Activated T-helper 2 cell treated with anti-CD3 and anti-CD28 coated beads, Interferon-gamma antibody, Interleukin-2, Interleukin-4, amounts not matched to agents 10 μg/mL and 5 μg/mL and 100 μg/mL, durations not matched to agents 14 hours and 24 hours and 36 hours (primary cell): ENCODE measurements around the gene CENPP. TPM values are rescaled to one million over a fixed set of nuclear protein-coding genes. Genes with fewer than 3 reads are reported as not detected.
"Not testable (repeated sequence)": the region's sequence is repeated elsewhere in the genome, so short reads cannot be mapped to it uniquely, and the experiment has no call there.

Source experiments
- DNase-seq: peaks from one replicate; pipeline ENCODE4 v3.0.0; 2021; ENCODE audit warnings: low spot score
- H3K27ac Mint-ChIP-seq: one replicate; pipeline ENCODE4 v1.8.0; 2021; ENCODE audit warnings: mixed read lengths
- H3K27me3 Mint-ChIP-seq: one replicate; pipeline ENCODE4 v1.8.0; 2021; ENCODE audit warnings: low read depth, mixed read lengths
- H3K36me3 Mint-ChIP-seq: one replicate; pipeline ENCODE4 v1.8.0; 2021; ENCODE audit warnings: low read depth, mixed read lengths
- H3K4me1 Mint-ChIP-seq: one replicate; pipeline ENCODE4 v1.8.0; 2021; ENCODE audit warnings: low read depth, mixed read lengths
- H3K4me3 Mint-ChIP-seq: one replicate; pipeline ENCODE4 v1.8.0; 2021; ENCODE audit warnings: low read depth, mild to moderate bottlenecking, moderate library complexity, mixed read lengths
- H3K9me3 Mint-ChIP-seq: one replicate; pipeline ENCODE4 v1.8.0; 2021; ENCODE audit warnings: mixed read lengths
- intact Hi-C: fragments of 100-400 bp; cut with micrococcal nuclease; formaldehyde crosslinking; loops from one replicate; pipeline ENCODE4 v1.15.1; 2023
- total RNA-seq: library from RNA; stranded (reverse); gene quantifications from 2 replicates; pipeline ENCODE4 v1.2.3, GENCODE V29; 2022

The CENPP gene
- total RNA-seq, 1 donor from 2014 or later = 19.2 TPM

DNA sequence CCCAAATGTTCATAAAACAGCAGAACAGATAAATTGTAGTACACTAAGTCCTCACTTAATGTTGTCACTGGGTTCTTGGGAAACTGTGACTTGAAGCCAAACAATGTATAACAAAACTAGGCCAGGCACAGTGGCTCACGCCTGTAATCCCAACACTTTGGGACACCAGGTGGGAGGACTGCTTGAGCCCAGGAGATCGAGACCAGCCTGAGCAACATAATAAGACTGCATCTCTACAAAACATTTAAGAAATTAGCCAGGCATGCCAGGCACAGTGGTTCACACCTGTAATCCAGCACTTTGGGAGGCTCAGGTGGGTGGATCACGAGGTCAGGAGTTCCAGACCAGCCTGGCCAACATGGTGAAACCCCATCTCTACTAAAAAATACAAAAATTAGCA is 298.2 kb downstream of the CENPP start:
- H3K27me3 Mint-ChIP-seq, DNase-seq, H3K9me3 Mint-ChIP-seq, H3K27ac Mint-ChIP-seq, H3K4me1 Mint-ChIP-seq, H3K4me3 Mint-ChIP-seq, intact Hi-C loops: not testable (repeated sequence)
- peaks cover 44% of the 10 kb centered on the region for H3K36me3 Mint-ChIP-seq

DNA sequence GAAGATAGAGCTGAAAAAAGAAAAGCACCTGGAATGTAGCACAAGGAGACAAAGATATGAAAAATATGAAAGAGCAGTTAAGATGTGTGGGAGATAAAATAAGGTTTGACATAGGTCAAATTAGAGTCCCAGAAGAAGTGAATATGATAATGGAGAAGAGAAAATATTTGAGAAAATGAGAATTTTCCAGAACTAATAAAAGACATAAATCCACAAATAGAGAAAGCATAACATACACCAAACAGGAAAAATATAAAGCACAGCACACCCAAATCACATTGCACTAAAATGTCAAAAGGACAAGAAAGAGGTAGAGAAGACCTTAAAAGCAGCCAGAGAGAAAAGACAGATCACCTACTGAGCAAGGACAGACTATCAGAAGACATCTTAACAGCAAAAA is 300.7 kb downstream of the CENPP start:
- H3K4me1 Mint-ChIP-seq = peaks cover 4% of the 10 kb centered on the region
- no peaks in the 10 kb centered on the region for H3K9me3 Mint-ChIP-seq
- H3K27me3 Mint-ChIP-seq = no peaks in the 10 kb centered on the region
- no peak overlapping the region for H3K4me3 Mint-ChIP-seq
- intact Hi-C loops = no loop called here
- H3K27ac Mint-ChIP-seq = no peak overlapping the region
- DNase-seq = no peak
- peaks cover 50% of the 10 kb centered on the region for H3K36me3 Mint-ChIP-seq

DNA sequence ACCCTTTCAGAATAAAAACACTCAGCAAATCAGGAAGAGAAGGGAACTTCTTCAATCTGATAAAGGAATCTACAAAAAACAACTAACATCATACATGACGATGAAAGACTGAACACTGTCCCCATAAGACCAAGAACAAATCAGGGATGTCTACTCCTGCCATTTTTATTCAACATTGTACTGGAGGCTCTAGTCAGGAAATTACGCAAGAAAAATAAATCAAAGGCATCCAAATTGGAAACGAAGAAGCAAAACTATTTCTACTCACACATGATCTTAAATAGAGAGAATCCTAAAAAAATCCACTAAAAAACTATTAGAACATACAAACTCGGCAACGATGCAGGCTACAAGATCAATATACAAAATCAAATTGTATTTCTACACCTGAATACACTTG is 301.9 kb downstream of the CENPP start:
- Mint-ChIP-seq H3K9me3 (no peaks in the 10 kb centered on the region), H3K36me3 (peaks cover 57% of the 10 kb centered on the region), H3K4me1 (peaks cover 14% of the 10 kb centered on the region), H3K27me3 (no peaks in the 10 kb centered on the region), H3K4me3 (no peak overlapping the region), H3K27ac (no peak overlapping the region)
- DNase-seq = no peak
- intact Hi-C loops = no loop called here

DNA sequence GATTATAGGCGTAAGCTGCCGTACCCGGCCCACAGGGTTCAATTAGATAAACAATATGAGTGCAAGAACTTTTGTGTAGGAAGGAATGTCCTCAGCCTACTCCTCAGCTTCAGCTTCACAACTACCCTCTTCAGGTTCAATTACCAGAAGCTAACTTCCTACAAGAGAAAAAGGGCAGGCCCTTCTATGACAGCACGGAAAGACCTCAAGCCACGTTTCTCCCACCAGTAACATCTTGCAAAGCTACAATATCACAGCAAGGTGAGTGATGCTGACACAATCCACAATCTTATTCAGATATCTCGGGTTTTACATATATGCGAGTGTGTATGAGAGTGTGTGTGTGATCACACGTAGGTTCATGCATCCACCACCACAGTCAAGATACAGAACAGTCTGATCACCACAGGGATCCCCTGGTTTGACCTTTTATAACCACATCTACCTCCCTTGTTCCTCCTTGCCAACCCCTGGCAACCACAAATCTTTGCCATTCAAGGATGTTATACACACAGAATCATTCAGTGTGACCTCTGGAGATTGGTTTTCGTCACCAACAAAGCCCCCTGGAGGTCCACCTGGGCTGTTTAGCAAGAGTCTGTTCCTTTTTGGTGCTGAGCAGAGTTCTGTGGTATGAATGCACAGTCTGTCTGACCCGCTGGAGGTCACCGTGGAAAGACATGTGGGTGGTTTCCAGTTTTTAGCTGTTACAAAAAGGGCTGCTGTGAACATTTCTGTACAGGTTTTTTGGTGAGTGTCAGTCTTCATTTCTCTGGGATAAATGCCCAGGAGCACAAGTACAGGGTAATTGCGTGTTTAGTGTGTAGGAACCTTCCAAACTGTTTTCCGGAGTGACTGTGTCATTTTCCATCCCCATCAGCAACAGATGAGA is 305.9 kb downstream of the CENPP start:
- Mint-ChIP-seq H3K9me3 (no peaks in the 10 kb centered on the region), H3K4me3 (no peak overlapping the region), H3K36me3 (peaks cover 79% of the 10 kb centered on the region), H3K4me1 (peaks cover 15% of the 10 kb centered on the region), H3K27ac (peak overlapping the region; percentile 77), H3K27me3 (no peaks in the 10 kb centered on the region)
- no peak for DNase-seq
- intact Hi-C loops = loop anchor here (5.0 to 10.0 kb wide), 4 partner anchors 36 to 494 kb away; partner anchors contain the start of genes CENPP and NOL8

DNA sequence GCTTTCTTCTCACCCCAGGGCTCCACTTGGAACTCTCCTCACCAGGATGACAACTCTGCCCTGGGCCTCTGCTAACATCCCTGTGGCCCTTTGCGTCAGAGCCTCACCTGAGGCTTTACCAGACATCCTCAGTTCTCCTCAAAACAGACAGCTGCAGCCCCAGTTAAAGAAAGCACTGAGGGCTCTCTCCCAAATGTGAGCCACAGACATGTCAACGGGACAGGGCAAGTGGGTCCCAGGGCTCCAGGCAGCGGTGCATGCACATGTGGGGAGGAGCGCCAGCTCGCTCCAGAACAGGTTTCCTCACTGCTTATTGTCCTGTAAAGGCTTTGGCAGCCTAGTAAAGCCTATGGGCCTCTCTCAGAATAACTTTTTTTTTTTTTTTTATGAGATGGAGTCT is 306.9 kb downstream of the CENPP start:
- Mint-ChIP-seq H3K4me3 (no peak overlapping the region), H3K4me1 (peaks cover 15% of the 10 kb centered on the region), H3K9me3 (no peaks in the 10 kb centered on the region), H3K36me3 (peaks cover 82% of the 10 kb centered on the region), H3K27me3 (no peaks in the 10 kb centered on the region), H3K27ac (no peak overlapping the region)
- DNase-seq = no peak
- intact Hi-C loops = loop anchor here (5.0 to 10.0 kb wide), 4 partner anchors 35 to 495 kb away; partner anchors contain the start of genes CENPP and NOL8

DNA sequence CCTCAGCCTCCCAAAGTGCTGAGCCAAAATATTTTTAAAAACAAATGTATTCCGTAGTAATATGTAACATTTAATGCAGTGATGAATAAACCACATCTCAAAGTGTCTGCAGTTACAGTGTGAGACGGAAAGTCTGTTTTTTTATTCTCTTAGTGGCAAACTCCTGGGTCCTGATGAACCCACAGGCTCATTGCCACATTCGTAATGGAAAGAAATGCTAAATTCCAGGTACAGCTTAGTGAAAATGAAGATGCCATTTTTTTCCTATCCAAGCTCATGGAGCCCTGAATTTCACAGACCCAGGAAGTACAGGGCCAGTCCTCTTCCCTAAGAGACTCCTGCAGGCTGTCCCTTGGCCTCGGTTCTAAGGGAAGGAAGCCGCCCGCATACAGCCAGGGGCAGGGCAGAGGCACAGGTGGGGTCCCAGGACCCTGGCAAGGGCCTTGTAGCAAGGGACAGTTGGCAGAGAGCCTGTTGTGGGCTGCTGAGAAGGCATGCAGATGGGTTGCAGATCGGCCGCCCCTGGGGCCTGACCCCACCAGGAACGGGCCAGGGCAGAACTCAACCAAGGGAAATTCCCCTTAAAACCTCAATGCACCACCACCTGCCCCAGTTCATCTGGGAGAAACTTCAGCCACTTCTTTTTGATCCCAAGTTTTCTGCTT is 308.0 kb downstream of the CENPP start:
- intact Hi-C loops = loop anchor here (5.0 to 10.0 kb wide), 4 partner anchors 34 to 496 kb away; partner anchors contain the start of genes CENPP and NOL8
- Mint-ChIP-seq H3K4me3 (no peak overlapping the region), H3K4me1 (peaks cover 15% of the 10 kb centered on the region), H3K36me3 (peaks cover 79% of the 10 kb centered on the region), H3K9me3 (no peaks in the 10 kb centered on the region), H3K27me3 (no peaks in the 10 kb centered on the region), H3K27ac (no peak overlapping the region)
- no peak for DNase-seq

DNA sequence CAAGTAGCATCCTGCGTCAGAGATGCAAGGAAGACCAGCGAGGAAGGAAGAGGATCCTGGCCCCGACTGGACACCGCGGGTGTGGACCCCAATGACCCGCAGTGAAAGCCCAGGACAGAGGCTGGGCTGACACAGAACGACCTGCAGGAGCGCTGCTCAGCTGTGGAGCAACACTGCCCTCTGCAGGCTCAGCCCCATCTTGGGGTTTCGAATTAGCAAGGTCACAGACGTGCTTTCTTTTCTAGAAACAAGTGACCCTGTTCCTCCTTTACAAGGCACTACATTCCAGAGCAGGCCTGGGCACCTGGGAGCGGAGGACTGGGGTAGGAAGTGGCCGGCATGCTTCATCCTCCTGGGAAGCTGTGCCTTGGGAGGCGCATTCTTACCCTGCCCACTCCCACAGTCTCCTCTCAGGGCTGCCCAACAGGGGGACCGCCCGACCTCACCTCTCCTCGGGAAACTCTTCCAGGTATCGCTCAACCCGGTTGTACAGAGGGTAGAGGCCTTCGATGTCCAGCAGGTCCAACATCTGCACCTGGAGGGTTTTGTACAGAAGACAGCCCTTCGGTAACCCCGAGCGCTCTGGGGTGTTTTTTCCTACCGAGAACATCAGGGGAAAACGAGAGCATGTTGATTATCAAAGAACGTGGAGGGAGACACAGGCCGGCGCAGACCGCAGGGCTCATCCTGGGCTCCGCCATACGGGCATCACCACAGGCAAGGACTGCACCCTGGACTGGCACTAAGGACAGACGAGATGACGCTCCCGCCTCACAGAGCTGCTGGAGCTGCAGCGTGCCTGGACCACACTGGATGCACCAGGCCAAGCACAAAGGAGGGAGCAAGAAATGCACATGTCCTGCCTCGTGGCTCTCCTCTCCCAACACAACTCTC is 309.2 kb downstream of the CENPP start:
- Mint-ChIP-seq H3K9me3 (no peaks in the 10 kb centered on the region), H3K4me3 (no peak overlapping the region), H3K27ac (no peak overlapping the region), H3K4me1 (peaks cover 15% of the 10 kb centered on the region), H3K27me3 (no peaks in the 10 kb centered on the region), H3K36me3 (peaks cover 74% of the 10 kb centered on the region)
- DNase-seq = peak; percentile 55
- intact Hi-C loops = loop anchor here (5.0 to 10.0 kb wide), 4 partner anchors 32 to 498 kb away; partner anchors contain the start of genes CENPP and NOL8

DNA sequence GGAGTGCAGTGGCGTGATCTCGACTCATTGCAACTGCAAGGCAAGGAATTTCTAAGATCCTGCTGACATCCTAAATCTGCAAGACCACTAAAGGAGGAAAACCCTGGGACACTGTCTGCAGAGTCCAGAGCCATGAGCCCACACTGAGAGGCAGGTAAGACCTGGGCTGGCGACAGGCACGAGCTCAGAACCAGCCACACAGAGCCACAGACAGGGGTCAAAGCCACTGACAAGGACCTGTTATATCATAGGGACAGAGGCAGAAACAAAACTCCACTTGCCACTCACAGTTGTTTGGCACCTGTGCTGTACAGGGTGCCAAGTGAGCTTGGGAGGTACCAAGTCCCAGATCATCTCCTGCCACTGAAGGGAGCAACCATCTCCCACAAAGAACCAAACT is 310.0 kb downstream of the CENPP start:
- no peaks in the 10 kb centered on the region for H3K27me3 Mint-ChIP-seq
- intact Hi-C loops = loop anchor here (10.0 kb wide), 1 partner anchor 121 kb away; no protein-coding TSS in a partner anchor
- no peak overlapping the region for H3K4me3 Mint-ChIP-seq
- H3K9me3 Mint-ChIP-seq = no peaks in the 10 kb centered on the region
- peaks cover 15% of the 10 kb centered on the region for H3K4me1 Mint-ChIP-seq
- no peak overlapping the region for H3K27ac Mint-ChIP-seq
- H3K36me3 Mint-ChIP-seq = peaks cover 72% of the 10 kb centered on the region
- no peak for DNase-seq

DNA sequence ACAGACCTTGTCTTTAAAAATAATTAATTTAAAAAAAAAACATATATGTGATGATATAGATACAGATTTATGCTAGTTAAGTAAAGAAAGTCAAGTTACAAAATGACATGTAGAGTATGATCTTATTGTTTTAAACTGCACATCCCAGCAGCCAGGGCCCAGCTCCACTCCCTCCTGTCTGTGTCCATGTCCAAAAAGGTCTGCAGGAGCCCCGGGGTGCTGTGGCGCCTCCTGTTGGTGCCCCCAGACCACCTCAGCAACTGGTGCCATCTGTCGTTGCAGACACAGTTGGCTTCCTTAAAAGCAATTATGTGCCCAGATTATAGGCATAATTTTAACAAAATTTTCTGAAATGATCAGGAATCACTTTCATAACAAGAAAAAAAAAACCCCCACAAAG is 310.9 kb downstream of the CENPP start:
- Mint-ChIP-seq H3K9me3 (no peaks in the 10 kb centered on the region), H3K4me1 (peaks cover 14% of the 10 kb centered on the region)
- DNase-seq = no peak

DNA sequence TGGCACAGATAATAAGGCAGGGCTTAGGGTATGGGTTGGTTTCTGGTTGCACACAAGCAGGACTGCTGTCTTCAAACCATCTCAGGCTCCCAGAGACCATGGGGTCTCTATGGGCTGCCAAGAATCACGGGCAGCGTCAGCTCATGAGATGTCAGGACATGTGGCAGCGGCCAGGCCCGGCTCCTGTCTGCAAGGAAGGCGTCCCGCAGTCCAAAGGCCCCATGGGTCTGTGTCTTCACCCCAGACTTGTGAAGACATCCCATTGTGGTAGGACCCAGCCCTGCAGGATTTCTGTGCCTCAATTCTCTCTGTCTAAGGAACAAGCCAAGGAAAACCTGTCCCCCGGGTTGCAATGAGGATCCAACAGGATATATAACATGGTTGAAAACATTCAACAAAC is 311.6 kb downstream of the CENPP start:
- Mint-ChIP-seq H3K36me3 (peaks cover 72% of the 10 kb centered on the region), H3K27ac (no peak overlapping the region), H3K4me1 (peaks cover 9% of the 10 kb centered on the region), H3K9me3 (no peaks in the 10 kb centered on the region), H3K4me3 (no peak overlapping the region), H3K27me3 (no peaks in the 10 kb centered on the region)
- intact Hi-C loops = loop anchor here (10.0 kb wide), 1 partner anchor 123 kb away; no protein-coding TSS in a partner anchor
- DNase-seq = no peak

More for the DNA sequence above, 310.9 kb downstream of the CENPP start:
- H3K27me3 Mint-ChIP-seq = no peaks in the 10 kb centered on the region
- no peak overlapping the region for H3K4me3 Mint-ChIP-seq
- H3K36me3 Mint-ChIP-seq = peaks cover 75% of the 10 kb centered on the region
- no peak overlapping the region for H3K27ac Mint-ChIP-seq
- intact Hi-C loops = loop anchor here (10.0 kb wide), 1 partner anchor 122 kb away; no protein-coding TSS in a partner anchor

DNA sequence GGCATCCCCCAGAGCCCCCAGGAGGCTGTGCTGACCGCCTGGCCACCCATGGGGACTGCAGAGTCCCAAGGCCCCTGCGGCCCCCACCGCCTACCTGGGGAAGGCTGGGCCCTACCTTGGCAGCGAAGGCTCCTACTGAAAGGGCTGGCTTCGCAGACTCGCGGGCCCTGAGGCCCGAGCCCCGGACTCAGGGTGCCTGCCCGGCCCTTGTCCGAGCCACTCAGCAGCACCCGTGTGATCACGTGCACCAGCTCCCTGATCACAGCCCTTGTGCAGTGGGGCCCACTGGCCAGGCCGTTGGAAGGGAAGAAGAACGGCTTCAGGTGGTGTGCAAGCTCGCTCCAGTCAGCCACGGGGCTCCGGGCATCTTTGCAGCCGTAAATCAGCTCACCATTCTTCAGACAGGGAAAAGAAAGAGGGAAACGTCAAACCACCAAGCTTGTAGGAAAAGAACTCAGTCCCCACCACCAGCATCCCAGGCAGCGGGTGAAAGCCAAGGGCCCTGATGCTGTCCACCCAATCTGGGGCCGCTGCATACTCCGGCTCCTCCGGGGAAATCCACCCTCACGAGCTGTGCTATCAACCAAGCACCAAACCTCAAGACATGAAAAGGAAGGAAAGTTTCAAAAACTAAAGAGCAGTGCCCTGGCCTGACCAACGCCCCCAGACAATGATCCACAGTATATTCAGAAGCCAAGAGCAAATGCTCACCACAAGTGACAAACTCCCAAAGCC is 312.3 kb downstream of the CENPP start:
- H3K4me3 Mint-ChIP-seq = no peak overlapping the region
- no peak for DNase-seq
- peaks cover 5% of the 10 kb centered on the region for H3K4me1 Mint-ChIP-seq
- no peaks in the 10 kb centered on the region for H3K9me3 Mint-ChIP-seq
- H3K27ac Mint-ChIP-seq = no peak overlapping the region
- H3K27me3 Mint-ChIP-seq = no peaks in the 10 kb centered on the region
- peaks cover 73% of the 10 kb centered on the region for H3K36me3 Mint-ChIP-seq
- intact Hi-C loops = loop anchor here (10.0 kb wide), 1 partner anchor 123 kb away; no protein-coding TSS in a partner anchor
